ENCODE measurements around the gene PRKAR1B. TPM values are rescaled to one million over a fixed set of nuclear protein-coding genes. Genes with fewer than 3 reads are reported as not detected.

PRKAR1B gene
- total and polyA plus RNA-seq, 2 donors (not counting 1 experiment from before 2014, with no cell fraction given): 4.5 to 8.6 TPM

DNA sequence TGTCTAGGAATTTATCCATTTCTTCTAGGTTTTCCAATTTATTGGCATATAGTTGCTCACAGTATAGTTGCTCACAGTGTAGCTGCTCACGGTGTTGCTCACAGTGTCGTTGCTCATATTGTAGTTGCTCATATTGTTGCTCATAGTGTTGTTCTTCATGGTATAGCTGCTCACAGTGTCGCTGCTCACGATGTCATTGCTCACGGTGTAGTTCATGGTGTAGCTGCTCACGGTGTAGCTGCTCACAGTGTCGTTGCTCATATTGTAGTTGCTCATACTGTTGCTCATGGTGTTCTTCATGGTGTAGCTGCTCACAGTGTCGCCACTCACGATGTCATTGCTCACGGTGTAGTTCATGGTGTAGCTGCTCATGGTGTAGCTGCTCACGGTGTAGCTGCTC, 7.7 kb upstream of the PRKAR1B start:
- H3K27ac Mint-ChIP-seq: no peak overlapping the region
- over 99% methylated on average over 11 of the region's 11 CpGs for WGBS (ENCODE audit: insufficient coverage)
- H3K27me3 Mint-ChIP-seq: no peaks in the 10 kb centered on the region

DNA sequence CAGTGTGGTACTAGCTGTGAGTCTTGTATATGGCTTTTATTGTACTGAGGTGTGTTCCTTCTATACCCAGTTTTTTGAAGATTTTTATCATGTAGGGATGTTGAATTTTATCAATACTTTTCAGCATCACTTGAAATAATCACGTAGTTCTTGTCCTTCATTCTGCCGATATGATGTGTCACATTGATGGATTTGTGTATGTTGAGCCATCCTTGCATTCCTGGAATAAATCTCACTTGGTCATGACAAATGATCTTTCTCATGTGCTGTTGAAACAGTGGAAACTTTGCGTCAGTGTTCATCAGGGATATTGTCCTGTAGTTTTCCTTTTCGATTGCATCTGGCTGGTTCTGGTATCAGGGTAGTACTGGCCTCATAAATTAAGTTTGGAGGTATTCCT, 7.1 kb upstream of the PRKAR1B start:
- H2AFZ ChIP-seq (ENCODE audit: insufficient read depth, low read depth, low read length, poor library complexity, severe bottlenecking): no peak overlapping the region
- Mint-ChIP-seq H3K27ac (no peak overlapping the region), H3K9me3 (ENCODE audit: insufficient read depth) (no peaks in the 10 kb centered on the region), H3K4me3 (no peak overlapping the region), H3K27me3 (no peaks in the 10 kb centered on the region), H3K4me1 (peaks cover 2% of the 10 kb centered on the region)
- no peaks in the 10 kb centered on the region for H3K27me3 ChIP-seq (replicated peaks in 1 of 4; ENCODE audit: control extremely low read depth in 1 of 4, control insufficient read depth in 3 of 4, insufficient read depth in 4 of 4, low read length in 3 of 4)
- CTCF ChIA-PET: no interaction called here
- peaks cover 35% of the 10 kb centered on the region for H3K79me2 ChIP-seq (ENCODE audit: control insufficient read depth, insufficient read depth, low read length)
- WGBS (ENCODE audit: insufficient coverage): 97% methylated on average over 3 of the region's 4 CpGs
- TF ChIP-seq, protein P1, sequence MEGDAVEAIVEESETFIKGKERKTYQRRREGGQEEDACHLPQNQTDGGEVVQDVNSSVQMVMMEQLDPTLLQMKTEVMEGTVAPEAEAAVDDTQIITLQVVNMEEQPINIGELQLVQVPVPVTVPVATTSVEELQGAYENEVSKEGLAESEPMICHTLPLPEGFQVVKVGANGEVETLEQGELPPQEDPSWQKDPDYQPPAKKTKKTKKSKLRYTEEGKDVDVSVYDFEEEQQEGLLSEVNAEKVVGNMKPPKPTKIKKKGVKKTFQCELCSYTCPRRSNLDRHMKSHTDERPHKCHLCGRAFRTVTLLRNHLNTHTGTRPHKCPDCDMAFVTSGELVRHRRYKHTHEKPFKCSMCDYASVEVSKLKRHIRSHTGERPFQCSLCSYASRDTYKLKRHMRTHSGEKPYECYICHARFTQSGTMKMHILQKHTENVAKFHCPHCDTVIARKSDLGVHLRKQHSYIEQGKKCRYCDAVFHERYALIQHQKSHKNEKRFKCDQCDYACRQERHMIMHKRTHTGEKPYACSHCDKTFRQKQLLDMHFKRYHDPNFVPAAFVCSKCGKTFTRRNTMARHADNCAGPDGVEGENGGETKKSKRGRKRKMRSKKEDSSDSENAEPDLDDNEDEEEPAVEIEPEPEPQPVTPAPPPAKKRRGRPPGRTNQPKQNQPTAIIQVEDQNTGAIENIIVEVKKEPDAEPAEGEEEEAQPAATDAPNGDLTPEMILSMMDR (IDR thresholded peaks at IDR 0.05): no peak
- TF ChIP-seq EZH2 (IDR thresholded peaks at IDR 0.05; ENCODE audit: borderline replicate concordance, insufficient read depth, low read depth, low read length, poor library complexity, severe bottlenecking): no peak
- no peak overlapping the region for H3K9ac ChIP-seq (ENCODE audit: low read length)
- H3K27ac ChIP-seq (ENCODE audit: low read length in 2 of 2): no peak overlapping the region
- peaks cover 2 to 9% (median 5%) of the 10 kb centered on the region in 3 donors for H3K9me3 ChIP-seq (ENCODE audit: control extremely low read depth in 1 of 3, control insufficient read depth in 2 of 3, insufficient read depth in 1 of 3, low read length in 2 of 3)
- no peak overlapping the region for H3K4me2 ChIP-seq (replicated peaks; ENCODE audit: low read depth, low read length, poor library complexity, severe bottlenecking)
- ATAC-seq (ENCODE audit: low read depth): no peak
- POLR2A ChIA-PET: no interaction called here
- intact Hi-C loops (cut with micrococcal nuclease): no loop called here
- H3K4me3 ChIP-seq (ENCODE audit: control extremely low read depth in 1 of 5, extremely low read depth in 1 of 5, insufficient read depth in 1 of 5, low read depth in 2 of 5, low read length in 4 of 5): no peak overlapping the region
- H3K36me3 ChIP-seq (replicated peaks in 1 of 2; ENCODE audit: control extremely low read depth in 1 of 2, control insufficient read depth in 1 of 2, extremely low read depth in 1 of 2, insufficient read depth in 2 of 2, low read length in 1 of 2): peaks cover 0 to 8% of the 10 kb centered on the region in 2 experiments
- no peak for DNase-seq
- no peaks in the 10 kb centered on the region for H3K4me1 ChIP-seq (ENCODE audit: control insufficient read depth in 2 of 2, insufficient read depth in 2 of 2, low read length in 2 of 2)
- peaks cover 13% of the 10 kb centered on the region for H4K20me1 ChIP-seq (ENCODE audit: control insufficient read depth, insufficient read depth, low read length, poor library complexity, severe bottlenecking)

More for the DNA sequence above, 7.7 kb upstream of the PRKAR1B start:
- no peak for TF ChIP-seq EZH2 (IDR thresholded peaks at IDR 0.05; ENCODE audit: borderline replicate concordance, insufficient read depth, low read depth, low read length, poor library complexity, severe bottlenecking)
- TF ChIP-seq, protein P1 (IDR thresholded peaks at IDR 0.05): no peak
- Histone ChIP-seq H3K36me3 (replicated peaks in 1 of 2; ENCODE audit: control extremely low read depth in 1 of 2, control insufficient read depth in 1 of 2, extremely low read depth in 1 of 2, insufficient read depth in 2 of 2, low read length in 1 of 2) (peaks cover 0 to 8% of the 10 kb centered on the region in 2 experiments), H3K27ac (ENCODE audit: low read length in 2 of 2) (no peak overlapping the region), H4K20me1 (ENCODE audit: control insufficient read depth, insufficient read depth, low read length, poor library complexity, severe bottlenecking) (peaks cover 13% of the 10 kb centered on the region), H3K9me3 (ENCODE audit: control extremely low read depth in 1 of 3, control insufficient read depth in 2 of 3, insufficient read depth in 1 of 3, low read length in 2 of 3) (peaks cover 2 to 9% (median 5%) of the 10 kb centered on the region in 3 donors), H3K4me2 (replicated peaks; ENCODE audit: low read depth, low read length, poor library complexity, severe bottlenecking) (no peak overlapping the region), H3K4me3 (ENCODE audit: control extremely low read depth in 1 of 5, extremely low read depth in 1 of 5, insufficient read depth in 1 of 5, low read depth in 2 of 5, low read length in 4 of 5) (no peak overlapping the region), H3K4me1 (ENCODE audit: control insufficient read depth in 2 of 2, insufficient read depth in 2 of 2, low read length in 2 of 2) (no peaks in the 10 kb centered on the region), H3K9ac (ENCODE audit: low read length) (no peak overlapping the region), H3K27me3 (replicated peaks in 1 of 4; ENCODE audit: control extremely low read depth in 1 of 4, control insufficient read depth in 3 of 4, insufficient read depth in 4 of 4, low read length in 3 of 4) (no peaks in the 10 kb centered on the region), H3K79me2 (ENCODE audit: control insufficient read depth, insufficient read depth, low read length) (peaks cover 41% of the 10 kb centered on the region), H2AFZ (ENCODE audit: insufficient read depth, low read depth, low read length, poor library complexity, severe bottlenecking) (no peak overlapping the region)
- Mint-ChIP-seq H3K4me1 (peaks cover under 1% of the 10 kb centered on the region), H3K4me3 (no peak overlapping the region), H3K9me3 (ENCODE audit: insufficient read depth) (no peaks in the 10 kb centered on the region)
- no peak for DNase-seq
- intact Hi-C loops (cut with micrococcal nuclease): no loop called here
- ChIA-PET POLR2A (no interaction called here), CTCF (no interaction called here)
- no peak for ATAC-seq (ENCODE audit: low read depth)

Measured in B cell (primary cell).